Neural cell (in vitro differentiated cells): Measurements from ENCODE around the gene ARPC3. TPM values are rescaled to one million over a fixed set of nuclear protein-coding genes. Genes with fewer than 3 reads are reported as not detected.
"Not testable (repeated sequence)": the region's sequence is repeated elsewhere in the genome, so short reads cannot be mapped to it uniquely, and the experiment has no call there.

Experiments used
- H2AFZ ChIP-seq: fragments of 200-600, 300-800 bp; sonication (generic), shearing (Covaris generic); 2 replicates; pipeline ENCODE4 v1.6.0; 2014; ENCODE audit warnings: low read depth, mild to moderate bottlenecking, antibody characterized with exemption, low read length, moderate library complexity
- H3F3A ChIP-seq: fragments of 200-600 bp; shearing (Covaris generic); 2 replicates; pipeline ENCODE4 v1.6.1; 2016; ENCODE audit warnings: mild to moderate bottlenecking, moderate library complexity, mixed read lengths, antibody characterized with exemption, low read length; ENCODE audit not compliant: insufficient read depth, poor library complexity, severe bottlenecking
- H3K27ac ChIP-seq: fragments of 200-600, 300-800 bp; sonication (generic), shearing (Covaris generic); 2 replicates; pipeline ENCODE4 v1.5.1; 2014; ENCODE audit warnings: mild to moderate bottlenecking, low read length, moderate library complexity
- H3K27me3 ChIP-seq: fragments of 300-800, 200-600 bp; sonication (generic), shearing (Covaris generic); 2 replicates; pipeline ENCODE4 v1.6.0; 2014; ENCODE audit warnings: mild to moderate bottlenecking, low read depth, low read length, moderate library complexity; ENCODE audit not compliant: insufficient read depth
- H3K36me3 ChIP-seq: fragments of 300-800, 200-600 bp; sonication (generic), shearing (Covaris generic); 2 replicates; pipeline ENCODE4 v1.5.1; 2014; ENCODE audit warnings: mild to moderate bottlenecking, antibody characterized with exemption, low read length, moderate library complexity; ENCODE audit not compliant: insufficient read depth
- H3K4me2 ChIP-seq: fragments of 300-800, 200-600 bp; sonication (generic), shearing (Covaris generic); 2 replicates; pipeline ENCODE4 v1.6.0; 2014; ENCODE audit warnings: mild to moderate bottlenecking, low read length
- H3K4me3 ChIP-seq: fragments of 300-800, 200-600 bp; sonication (generic), shearing (Covaris generic); 2 replicates; pipeline ENCODE4 v1.5.1; 2014; ENCODE audit warnings: mild to moderate bottlenecking, low read length, moderate library complexity
- H3K79me2 ChIP-seq: fragments of 200-600 bp; shearing (Covaris generic); replicated peaks from 2 replicates; pipeline ENCODE4 v1.6.0; 2014; ENCODE audit warnings: mild to moderate bottlenecking, low read length, moderate library complexity; ENCODE audit not compliant: insufficient read depth
- H3K9ac ChIP-seq: fragments of 300-800, 200-600 bp; sonication (generic), shearing (Covaris generic); 2 replicates; pipeline ENCODE4 v1.6.1; 2016; ENCODE audit warnings: mild to moderate bottlenecking, low read length, mixed read lengths
- H3K9me2 ChIP-seq: fragments of 200-600 bp; shearing (Covaris generic); 2 replicates; pipeline ENCODE4 v1.6.1; 2016; ENCODE audit warnings: mild to moderate bottlenecking, low read length, mixed read lengths; ENCODE audit not compliant: insufficient read depth
- H3K9me3 ChIP-seq: fragments of 200-600, 300-800 bp; sonication (generic), shearing (Covaris generic); 2 replicates; pipeline ENCODE4 v1.6.1; 2016; ENCODE audit warnings: mild to moderate bottlenecking, mixed run types, low read length, moderate library complexity, mixed read lengths
- H4K20me1 ChIP-seq: fragments of 200-600 bp; shearing (Covaris generic); 2 replicates; pipeline ENCODE4 v1.6.1; 2016; ENCODE audit warnings: mild to moderate bottlenecking, mixed run types; ENCODE audit not compliant: insufficient read depth
- EP300 ChIP-seq: fragments of 450-650 bp; conservative IDR thresholded peaks from 2 replicates; pipeline ENCODE4 v1.6.1; 2014; ENCODE audit warnings: antibody characterized with exemption, mild to moderate bottlenecking, moderate library complexity; ENCODE audit not compliant: poor library complexity, severe bottlenecking
- EZH2 ChIP-seq: fragments of 200-600, 300-800 bp; shearing (Covaris generic), sonication (generic); IDR thresholded peaks from 2 replicates; pipeline ENCODE4 v1.6.1; 2014; ENCODE audit warnings: antibody characterized with exemption, low read length, borderline replicate concordance, mild to moderate bottlenecking; ENCODE audit not compliant: insufficient read depth, poor library complexity, severe bottlenecking
- MXI1 ChIP-seq: fragments of 450-650 bp; conservative IDR thresholded peaks from 2 replicates; pipeline ENCODE4 v1.6.1; 2014; ENCODE audit warnings: antibody characterized with exemption, mild to moderate bottlenecking; ENCODE audit not compliant: poor library complexity, severe bottlenecking
- POLR2AphosphoS5 ChIP-seq: IDR thresholded peaks from 2 replicates; pipeline ENCODE4 v1.6.1; 2012
- RAD21 ChIP-seq: fragments of 450-650 bp; conservative IDR thresholded peaks from 2 replicates; pipeline ENCODE4 v1.6.1; 2014; ENCODE audit warnings: antibody characterized with exemption, mild to moderate bottlenecking, moderate library complexity
- REST ChIP-seq: IDR thresholded peaks from 2 replicates; pipeline ENCODE4 v1.6.1; 2012; ENCODE audit warnings: borderline replicate concordance
- SMC3 ChIP-seq: fragments of 450-650 bp; conservative IDR thresholded peaks from 2 replicates; pipeline ENCODE4 v1.6.1; 2014; ENCODE audit warnings: antibody characterized with exemption, mild to moderate bottlenecking, moderate library complexity; ENCODE audit not compliant: poor library complexity
- TAF1 ChIP-seq: IDR thresholded peaks from 2 replicates; pipeline ENCODE4 v1.6.1; 2012; ENCODE audit warnings: low read depth
- polyA plus RNA-seq: library from polyadenylated mRNA; depleted of rRNA; stranded (reverse); fragments of >200 nt; gene quantifications from 2 replicates; pipeline ENCODE4 v1.2.3, GENCODE V29; 2014
- TF ChIP-seq, protein P1 (sequence below): fragments of 450-650 bp; IDR thresholded peaks from 2 replicates; pipeline ENCODE4 v1.5.1; 2014; ENCODE audit warnings: antibody characterized with exemption, mild to moderate bottlenecking, moderate library complexity; ENCODE audit not compliant: poor library complexity, severe bottlenecking

The ARPC3 gene
- polyA plus RNA-seq, 1 donor from 2014 or later, result 897 TPM

GRCh38 chr12:110465024-110465423 is 14.9 kb upstream of the ARPC3 start:
- Histone ChIP-seq H2AFZ (no peak overlapping the region), H3K9me3 (no peaks in the 10 kb centered on the region), H3K27me3 (no peaks in the 10 kb centered on the region), H3K4me3 (no peak overlapping the region), H3K9me2 (no peaks in the 10 kb centered on the region), H4K20me1 (no peaks in the 10 kb centered on the region), H3K9ac (no peak overlapping the region), H3K4me2 (no peak overlapping the region), H3K79me2 (peaks cover 14% of the 10 kb centered on the region), H3F3A (no peaks in the 10 kb centered on the region), H3K36me3 (no peaks in the 10 kb centered on the region), H3K27ac (no peak overlapping the region)
- TF ChIP-seq RAD21, result no peak

GRCh38 chr12:110461189-110461588 is 11.1 kb upstream of the ARPC3 start:
- not testable (repeated sequence) for H3K36me3 ChIP-seq, H4K20me1 ChIP-seq, H3F3A ChIP-seq

GRCh38 chr12:110458756-110459155 is 8.6 kb upstream of the ARPC3 start:
- H3K9me2 ChIP-seq, result no peaks in the 10 kb centered on the region
- H3K36me3 ChIP-seq, result no peaks in the 10 kb centered on the region
- no peaks in the 10 kb centered on the region for H4K20me1 ChIP-seq
- no peak overlapping the region for H3K4me3 ChIP-seq
- H3F3A ChIP-seq, result no peaks in the 10 kb centered on the region
- no peaks in the 10 kb centered on the region for H3K9me3 ChIP-seq
- no peak overlapping the region for H3K4me2 ChIP-seq
- TF ChIP-seq TAF1 (no peak), POLR2AphosphoS5 (no peak), SMC3 (no peak), RAD21 (no peak), REST (no peak), EP300 (no peak), MXI1 (no peak), EZH2 (no peak)
- TF ChIP-seq, protein P1, sequence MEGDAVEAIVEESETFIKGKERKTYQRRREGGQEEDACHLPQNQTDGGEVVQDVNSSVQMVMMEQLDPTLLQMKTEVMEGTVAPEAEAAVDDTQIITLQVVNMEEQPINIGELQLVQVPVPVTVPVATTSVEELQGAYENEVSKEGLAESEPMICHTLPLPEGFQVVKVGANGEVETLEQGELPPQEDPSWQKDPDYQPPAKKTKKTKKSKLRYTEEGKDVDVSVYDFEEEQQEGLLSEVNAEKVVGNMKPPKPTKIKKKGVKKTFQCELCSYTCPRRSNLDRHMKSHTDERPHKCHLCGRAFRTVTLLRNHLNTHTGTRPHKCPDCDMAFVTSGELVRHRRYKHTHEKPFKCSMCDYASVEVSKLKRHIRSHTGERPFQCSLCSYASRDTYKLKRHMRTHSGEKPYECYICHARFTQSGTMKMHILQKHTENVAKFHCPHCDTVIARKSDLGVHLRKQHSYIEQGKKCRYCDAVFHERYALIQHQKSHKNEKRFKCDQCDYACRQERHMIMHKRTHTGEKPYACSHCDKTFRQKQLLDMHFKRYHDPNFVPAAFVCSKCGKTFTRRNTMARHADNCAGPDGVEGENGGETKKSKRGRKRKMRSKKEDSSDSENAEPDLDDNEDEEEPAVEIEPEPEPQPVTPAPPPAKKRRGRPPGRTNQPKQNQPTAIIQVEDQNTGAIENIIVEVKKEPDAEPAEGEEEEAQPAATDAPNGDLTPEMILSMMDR, result no peak
- no peak overlapping the region for H3K27ac ChIP-seq
- H3K79me2 ChIP-seq, result no peaks in the 10 kb centered on the region
- no peak overlapping the region for H3K9ac ChIP-seq
- no peaks in the 10 kb centered on the region for H3K27me3 ChIP-seq
- no peak overlapping the region for H2AFZ ChIP-seq

More at GRCh38 chr12:110461189-110461588, 11.1 kb upstream of the ARPC3 start:
- H3K9ac ChIP-seq, H3K9me2 ChIP-seq, H3K4me2 ChIP-seq, H3K4me3 ChIP-seq, H3K27ac ChIP-seq, H3K79me2 ChIP-seq, H3K27me3 ChIP-seq, H3K9me3 ChIP-seq, H2AFZ ChIP-seq: not testable (repeated sequence)
